Stimulated activated CD8-positive, alpha-beta memory T cell treated with anti-CD3 and anti-CD28 coated beads, Interleukin-15, amount 100 ng/mL, for 24 hours (primary cell): ENCODE measurements around the gene PCCB.
A peak's percentile ranks its signal among the peaks of the same experiment; 100 is the strongest.
"Not testable (repeated sequence)": the region's sequence is repeated elsewhere in the genome, so short reads cannot be mapped to it uniquely, and the experiment has no call there.

Source experiments
- DNase-seq: peaks from one replicate; pipeline ENCODE4 v3.0.0-alpha.2; 2020; ENCODE audit warnings: low read depth

Gene PCCB

GRCh38 chr3:136250059-136250902, at the start of gene PCCB:
TSS of gene PCCB (plus strand) at chr3:136250340. CDS start at chr3:136250376, 36 bp downstream.
- peak; percentile 73 for DNase-seq

GRCh38 chr3:136207489-136208115, 42.5 kb upstream of the PCCB start:
- DNase-seq = no peak

GRCh38 chr3:136209921-136210320, 40.2 kb upstream of the PCCB start:
- DNase-seq = no peak

GRCh38 chr3:136211547-136211946, 38.6 kb upstream of the PCCB start:
- no peak for DNase-seq

GRCh38 chr3:136222746-136223145, 27.4 kb upstream of the PCCB start:
- DNase-seq = not testable (repeated sequence)

- no peak for DNase-seq
Observed at GRCh38 chr3:136232413-136232812, 17.7 kb upstream of the PCCB start.

- no peak for DNase-seq
Observed at GRCh38 chr3:136235545-136235944, 14.6 kb upstream of the PCCB start.

GRCh38 chr3:136236109-136236508, 14.0 kb upstream of the PCCB start:
- DNase-seq = no peak

- DNase-seq = no peak
Observed at GRCh38 chr3:136237103-136237502, 13.0 kb upstream of the PCCB start.

GRCh38 chr3:136237961-136238649, 12.0 kb upstream of the PCCB start:
- no peak for DNase-seq

- no peak for DNase-seq
Observed at GRCh38 chr3:136239094-136239493, 11.0 kb upstream of the PCCB start.

GRCh38 chr3:136245691-136246090, 4.4 kb upstream of the PCCB start:
- DNase-seq = no peak

- DNase-seq = no peak
Observed at GRCh38 chr3:136247436-136247835, 2.7 kb upstream of the PCCB start.

GRCh38 chr3:136247855-136248590, 2.1 kb upstream of the PCCB start:
- DNase-seq = no peak

- no peak for DNase-seq
Observed at GRCh38 chr3:136249091-136249490, 1.0 kb upstream of the PCCB start.

GRCh38 chr3:136249593-136249992, 547 bp upstream of the PCCB start:
- no peak for DNase-seq

- no peak for DNase-seq
Observed at GRCh38 chr3:136250903-136251460, 842 bp downstream of the PCCB start.

- no peak for DNase-seq
Observed at GRCh38 chr3:136251511-136251910, 1.4 kb downstream of the PCCB start.

- DNase-seq = no peak
Observed at GRCh38 chr3:136255672-136256406, 5.7 kb downstream of the PCCB start.

GRCh38 chr3:136258199-136258598, 8.1 kb downstream of the PCCB start:
- DNase-seq = no peak

GRCh38 chr3:136261826-136262225, 11.7 kb downstream of the PCCB start:
- no peak for DNase-seq
